B cell (primary cell): ENCODE measurements around the gene ASB2.

Experiments
- CTCF ChIP-seq: fragments of 200-600 bp; IDR thresholded peaks from one replicate; pipeline ENCODE4 v1.8.0; 2022; ENCODE audit warnings: antibody characterized with exemption, mild to moderate bottlenecking
- EZH2 ChIP-seq: IDR thresholded peaks from 2 replicates; pipeline ENCODE4 v1.6.1; 2012; ENCODE audit warnings: borderline replicate concordance, low read depth, mild to moderate bottlenecking, moderate library complexity, low read length; ENCODE audit not compliant: insufficient read depth, poor library complexity, severe bottlenecking

GRCh38 chr14:93911975-93912615 is 64.3 kb downstream of the ASB2 start:
- TF ChIP-seq CTCF: no peak
- no peak for TF ChIP-seq EZH2
